Body of pancreas (tissue), 4 donors: ENCODE results near the gene SLC4A7. TPM values are rescaled to one million over a fixed set of nuclear protein-coding genes. Genes with fewer than 3 reads are reported as not detected.
"Not testable (repeated sequence)": the region's sequence is repeated elsewhere in the genome, so short reads cannot be mapped to it uniquely, and the experiment has no call there.

Source experiments
- ATAC-seq: fragments of 150-250 bp; one replicate; pipeline ENCODE4 v1.9.1; 2016
- DNase-seq, 4 donors: peaks; one replicate each; pipeline ENCODE4 v3.0.0-alpha.2; 2019
- H3K27ac ChIP-seq, 4 donors: fragments of 200-600 bp; sonication (generic); 1 replicate in 3 of 4; 2 replicates in 1 of 4; pipeline versions ENCODE4 v1.5.1 to v1.6.1; 2016 to 2019; ENCODE audit warnings: mild to moderate bottlenecking in 1 of 4, mixed read lengths in 1 of 4, moderate library complexity in 1 of 4
- H3K27me3 ChIP-seq, 2 donors: fragments of 200-600 bp; sonication (generic); one replicate each; pipeline ENCODE4 v1.6.0; 2016; ENCODE audit warnings: mild to moderate bottlenecking in 1 of 2
- H3K36me3 ChIP-seq, 2 donors: fragments of 200-600 bp; sonication (generic); replicated peaks in 1 of 2; 2 replicates each; pipeline ENCODE4 v1.5.1; 2016; ENCODE audit warnings: low read depth in 2 of 2; ENCODE audit not compliant: insufficient read depth in 1 of 2
- H3K4me1 ChIP-seq: fragments of 200-600 bp; sonication (generic); one replicate; pipeline ENCODE4 v1.6.0; 2016
- H3K4me3 ChIP-seq, 2 donors: fragments of 200-600 bp; sonication (generic); 1 replicate in 1 of 2; 2 replicates in 1 of 2; pipeline ENCODE4 v1.5.1; 2016 to 2019
- H3K9me3 ChIP-seq, 3 donors: fragments of 200-600 bp; sonication (generic); 1 replicate in 2 of 3; 2 replicates in 1 of 3; pipeline ENCODE4 v1.5.1; 2016
- POLR2A ChIP-seq, 3 donors: fragments of 450-650 bp; IDR thresholded peaks; one replicate each; pipeline ENCODE4 v1.6.1; 2016; ENCODE audit warnings: antibody characterized with exemption in 3 of 3, mild to moderate bottlenecking in 2 of 3
- WGBS, 2 donors: methylation state at CpG; one replicate each; pipeline ENCODE4 v1.1.5; 2017; 5-methylcytosine and 5-hydroxymethylcytosine counted together
- intact Hi-C: fragments of 100-400 bp; cut with DNase I; formaldehyde crosslinking; loops from one replicate; pipeline ENCODE4 v1.15.1; 2023
- total RNA-seq, 2 donors: library from RNA; depleted of rRNA; stranded (reverse); fragments of >200 nt; gene quantifications; one replicate each; pipeline ENCODE4 v1.1.0, GENCODE V29; 2016
- TF ChIP-seq, protein P1 (sequence below), 7 experiments: fragments of 450-650 bp in 4 of 7; fragments of 200-600 bp in 3 of 7; sonication (generic) in 3 of 7; IDR thresholded peaks; one replicate each; pipeline ENCODE4 v1.5.1; 2016 to 2019; ENCODE audit warnings: antibody characterized with exemption in 7 of 7

SLC4A7 gene
- total RNA-seq, 2 donors from 2014 or later: 10.1 to 12.9 TPM

GRCh38 chr3:27449530-27450150 is 34.5 kb downstream of the SLC4A7 start:
- H3K27ac ChIP-seq: no peak overlapping the region
- peaks cover 7% of the 10 kb centered on the region for H3K4me1 ChIP-seq
- no peak overlapping the region for H3K4me3 ChIP-seq
- no peaks in the 10 kb centered on the region for H3K9me3 ChIP-seq
- no peaks in the 10 kb centered on the region for H3K27me3 ChIP-seq
- DNase-seq (no peak), ATAC-seq (no peak)
- WGBS, 2 donors: 13 to 23% methylated on average over 2 of the region's 2 CpGs
- intact Hi-C loops: no loop called here
- H3K36me3 ChIP-seq: no peaks in the 10 kb centered on the region
- TF ChIP-seq, protein P1, sequence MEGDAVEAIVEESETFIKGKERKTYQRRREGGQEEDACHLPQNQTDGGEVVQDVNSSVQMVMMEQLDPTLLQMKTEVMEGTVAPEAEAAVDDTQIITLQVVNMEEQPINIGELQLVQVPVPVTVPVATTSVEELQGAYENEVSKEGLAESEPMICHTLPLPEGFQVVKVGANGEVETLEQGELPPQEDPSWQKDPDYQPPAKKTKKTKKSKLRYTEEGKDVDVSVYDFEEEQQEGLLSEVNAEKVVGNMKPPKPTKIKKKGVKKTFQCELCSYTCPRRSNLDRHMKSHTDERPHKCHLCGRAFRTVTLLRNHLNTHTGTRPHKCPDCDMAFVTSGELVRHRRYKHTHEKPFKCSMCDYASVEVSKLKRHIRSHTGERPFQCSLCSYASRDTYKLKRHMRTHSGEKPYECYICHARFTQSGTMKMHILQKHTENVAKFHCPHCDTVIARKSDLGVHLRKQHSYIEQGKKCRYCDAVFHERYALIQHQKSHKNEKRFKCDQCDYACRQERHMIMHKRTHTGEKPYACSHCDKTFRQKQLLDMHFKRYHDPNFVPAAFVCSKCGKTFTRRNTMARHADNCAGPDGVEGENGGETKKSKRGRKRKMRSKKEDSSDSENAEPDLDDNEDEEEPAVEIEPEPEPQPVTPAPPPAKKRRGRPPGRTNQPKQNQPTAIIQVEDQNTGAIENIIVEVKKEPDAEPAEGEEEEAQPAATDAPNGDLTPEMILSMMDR (IDR thresholded peaks at IDR 0.05): no peak
- TF ChIP-seq POLR2A (IDR thresholded peaks at IDR 0.05): no peak

DNA sequence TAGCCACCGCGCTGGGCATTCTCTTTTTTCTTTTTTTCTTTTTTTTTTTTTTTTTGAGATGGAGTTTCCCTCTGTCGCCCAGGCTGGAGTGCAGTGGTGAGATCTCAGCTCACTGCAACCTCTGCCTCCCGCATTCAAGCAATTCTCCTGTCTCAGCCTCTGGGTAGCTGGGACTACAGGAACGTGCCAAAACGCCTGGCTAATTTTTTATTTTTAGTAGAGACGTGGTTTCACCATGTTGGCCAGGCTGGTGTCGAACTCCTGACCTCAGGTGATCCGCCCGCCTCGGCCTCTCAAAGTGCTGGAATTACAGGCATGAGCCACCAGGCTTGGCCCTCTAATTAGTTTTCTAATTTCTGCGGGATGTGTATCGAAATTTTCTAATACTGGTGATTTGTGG is 41.2 kb downstream of the SLC4A7 start:
- H3K27me3 ChIP-seq, H3K9me3 ChIP-seq, H3K36me3 ChIP-seq, H3K4me1 ChIP-seq, H3K4me3 ChIP-seq, H3K27ac ChIP-seq, ATAC-seq, intact Hi-C loops, DNase-seq: not testable (repeated sequence)
- 93 to 94% methylated on average over 13 of the region's 13 CpGs for WGBS, 2 donors

DNA sequence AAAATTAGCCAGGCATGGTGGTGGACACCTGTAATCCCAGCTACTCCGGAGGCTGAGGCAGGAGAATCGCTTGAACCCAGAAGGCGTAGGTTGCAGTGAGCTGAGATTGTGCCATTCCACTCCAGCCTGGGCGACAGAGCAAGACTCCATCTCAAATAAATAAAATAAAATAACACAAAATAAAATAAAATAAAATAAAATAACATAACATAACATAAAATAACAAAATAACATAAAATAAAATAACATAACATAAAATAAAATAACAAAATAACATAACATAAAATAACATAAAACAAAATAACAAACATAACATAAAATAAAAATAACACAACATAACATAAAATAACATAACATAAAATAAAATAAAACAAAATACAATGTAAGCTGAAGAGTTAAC is 45.8 kb downstream of the SLC4A7 start:
- DNase-seq, ATAC-seq, H3K4me3 ChIP-seq, H3K4me1 ChIP-seq, H3K27ac ChIP-seq, intact Hi-C loops, H3K36me3 ChIP-seq, H3K27me3 ChIP-seq, H3K9me3 ChIP-seq: not testable (repeated sequence)
- WGBS, 2 donors: 86 to 94% methylated on average over 4 of the region's 4 CpGs

GRCh38 chr3:27431116-27431515 is 53.1 kb downstream of the SLC4A7 start:
- TF ChIP-seq, protein P1 (IDR thresholded peaks at IDR 0.05): no peak
- TF ChIP-seq POLR2A (IDR thresholded peaks at IDR 0.05): no peak
- intact Hi-C loops: no loop called here
- Histone ChIP-seq H3K4me1 (no peaks in the 10 kb centered on the region), H3K4me3 (no peak overlapping the region), H3K27ac (no peak overlapping the region), H3K9me3 (no peaks in the 10 kb centered on the region), H3K27me3 (no peaks in the 10 kb centered on the region), H3K36me3 (peaks cover 0 to 2% of the 10 kb centered on the region in 2 donors)
- ATAC-seq (peak; percentile 30), DNase-seq (peak in 2 of 4 donors; percentile 22 to 24)
- 47 to 61% methylated on average over 5 to 6 of the region's 6 CpGs for WGBS, 2 donors

DNA sequence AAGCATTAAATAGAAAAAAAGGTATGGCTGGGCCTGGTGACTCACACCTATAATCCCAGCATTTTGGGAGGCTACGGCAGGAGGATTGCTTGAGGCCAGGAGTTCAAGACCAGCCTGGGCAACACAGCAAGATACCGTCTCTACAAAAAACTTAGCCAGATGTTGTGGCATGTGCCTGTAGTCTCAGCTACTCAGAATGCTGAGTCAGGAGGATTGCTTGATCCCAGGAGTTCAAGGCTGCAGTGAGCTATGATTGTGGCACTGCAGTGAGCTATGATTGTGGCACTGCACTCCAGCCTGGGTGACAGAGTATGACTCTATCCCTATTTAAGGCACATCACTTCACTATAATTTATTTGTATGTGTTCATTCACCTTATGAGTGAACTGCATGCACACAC is 54.3 kb downstream of the SLC4A7 start:
- 97 to 98% methylated on average over 2 of the region's 2 CpGs for WGBS, 2 donors
- Histone ChIP-seq H3K36me3 (peaks cover 0 to 2% of the 10 kb centered on the region in 2 donors), H3K4me3 (no peak overlapping the region), H3K9me3 (no peaks in the 10 kb centered on the region), H3K27ac (no peak overlapping the region), H3K4me1 (no peaks in the 10 kb centered on the region), H3K27me3 (no peaks in the 10 kb centered on the region)
- DNase-seq (no peak), ATAC-seq (no peak)
- TF ChIP-seq, protein P1 (IDR thresholded peaks at IDR 0.05): no peak
- no peak for TF ChIP-seq POLR2A (IDR thresholded peaks at IDR 0.05)
- intact Hi-C loops: no loop called here

GRCh38 chr3:27428446-27428845 is 55.7 kb downstream of the SLC4A7 start:
- Histone ChIP-seq H3K4me3 (no peak overlapping the region), H3K4me1 (no peaks in the 10 kb centered on the region), H3K36me3 (peaks cover 0 to 2% of the 10 kb centered on the region in 2 donors), H3K27ac (no peak overlapping the region), H3K9me3 (no peaks in the 10 kb centered on the region), H3K27me3 (no peaks in the 10 kb centered on the region)
- intact Hi-C loops: no loop called here
- TF ChIP-seq, protein P1 (IDR thresholded peaks at IDR 0.05): no peak
- no peak for TF ChIP-seq POLR2A (IDR thresholded peaks at IDR 0.05)
- ATAC-seq (no peak), DNase-seq (no peak)
